HG03442 (cell line): Measurements from ENCODE around the gene SPEG.
A peak's percentile ranks its signal among the peaks of the same experiment; 100 is the strongest.

Experiments used
- ATAC-seq: cut with Tn5 transposase; IDR thresholded peaks from one replicate; pipeline ENCODE4 v1.9.1; 2021; ENCODE audit warnings: mild to moderate bottlenecking, moderate library complexity; ENCODE audit not compliant: unreplicated experiment

SPEG gene

DNA sequence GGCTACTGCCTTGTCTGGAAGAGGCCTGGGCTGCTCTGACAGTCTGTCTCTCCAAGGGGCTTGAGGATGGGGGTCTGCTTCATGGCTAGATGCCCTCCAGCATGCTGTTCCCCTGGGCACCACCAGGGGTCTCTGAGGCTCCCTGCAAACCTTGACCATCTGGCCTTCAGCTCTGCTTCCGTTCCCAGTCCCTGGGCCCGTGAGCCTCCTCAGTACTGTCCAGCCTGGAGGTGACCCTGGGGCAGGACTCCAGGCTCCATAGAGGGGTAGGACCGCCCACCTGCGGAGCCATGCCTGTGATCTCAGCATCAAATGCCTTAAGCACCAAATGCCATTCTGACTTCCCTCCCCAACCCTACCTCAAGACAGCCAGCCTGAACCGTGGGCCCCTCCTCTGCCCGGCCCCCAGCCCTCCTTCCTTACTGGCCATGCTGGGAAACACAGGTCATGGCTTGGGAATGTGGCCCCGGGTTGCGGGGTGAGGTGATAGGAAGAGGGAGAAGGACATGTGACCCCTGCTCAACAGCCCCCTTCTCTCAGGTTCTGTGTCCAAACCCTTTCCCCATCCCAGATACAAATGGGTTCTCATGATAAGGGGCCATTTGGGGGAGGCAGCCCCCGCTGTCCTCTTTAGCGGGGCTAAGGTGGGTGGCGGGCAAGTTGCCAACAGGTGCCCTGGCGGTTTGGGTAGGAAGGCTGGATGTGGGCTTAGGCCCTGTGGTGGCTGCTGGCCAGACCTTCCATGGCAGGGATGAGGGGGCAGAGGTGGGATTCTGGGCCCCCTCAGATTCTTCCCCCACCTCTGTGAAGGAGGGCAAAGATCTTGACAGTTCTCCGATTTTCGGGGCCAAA is 25.0 kb downstream of the SPEG start:
- peak; percentile 58 for ATAC-seq

DNA sequence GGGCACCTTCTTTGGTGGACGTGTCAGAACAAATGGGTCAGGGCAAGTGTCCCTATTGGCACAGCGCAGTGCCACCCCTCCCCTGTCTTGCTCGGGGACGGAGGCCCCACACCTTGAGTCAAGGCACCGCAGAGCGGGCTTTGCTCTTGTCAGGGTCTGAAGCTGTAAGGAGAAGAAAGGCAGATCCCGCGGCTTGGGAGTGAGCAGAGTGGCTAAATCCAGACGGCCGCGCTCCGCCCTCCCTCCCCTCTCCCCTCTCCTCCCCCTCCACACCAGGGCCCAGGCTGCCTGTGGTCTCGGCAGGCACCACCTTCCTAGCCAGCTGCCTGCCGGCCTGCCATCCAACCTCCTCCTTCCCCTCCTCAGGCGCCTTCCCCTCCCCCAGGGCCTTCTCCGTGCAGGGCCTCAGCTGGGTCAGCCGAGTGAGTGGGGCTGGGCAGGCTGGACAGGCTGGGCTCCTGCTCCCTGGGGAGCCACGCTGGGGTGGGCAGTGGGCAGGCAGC is 25.8 kb downstream of the SPEG start:
- ATAC-seq = no peak

DNA sequence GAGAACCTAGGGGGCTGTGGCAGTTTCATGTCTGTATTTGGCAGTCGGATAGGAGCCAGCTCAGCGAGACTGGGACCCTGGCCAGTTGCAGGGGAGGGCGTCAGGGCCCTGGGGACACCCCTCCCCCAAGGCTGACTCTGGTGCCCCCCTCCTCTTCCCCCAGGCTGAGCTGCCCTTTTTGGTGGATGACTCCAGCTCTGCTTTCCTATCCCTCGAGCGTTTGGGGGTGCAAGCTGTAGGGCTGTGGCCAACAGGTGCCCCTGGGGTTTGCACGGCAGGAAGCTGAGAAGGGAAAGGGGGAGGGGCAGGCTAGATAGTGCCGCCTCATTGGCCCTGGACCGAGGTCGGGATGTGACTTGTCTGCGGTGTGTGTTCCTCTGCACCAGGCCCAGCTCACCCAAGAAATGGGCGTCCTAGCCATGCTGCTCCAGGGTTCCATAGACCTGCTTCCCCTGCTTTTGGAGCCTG is 26.4 kb downstream of the SPEG start:
- no peak for ATAC-seq

DNA sequence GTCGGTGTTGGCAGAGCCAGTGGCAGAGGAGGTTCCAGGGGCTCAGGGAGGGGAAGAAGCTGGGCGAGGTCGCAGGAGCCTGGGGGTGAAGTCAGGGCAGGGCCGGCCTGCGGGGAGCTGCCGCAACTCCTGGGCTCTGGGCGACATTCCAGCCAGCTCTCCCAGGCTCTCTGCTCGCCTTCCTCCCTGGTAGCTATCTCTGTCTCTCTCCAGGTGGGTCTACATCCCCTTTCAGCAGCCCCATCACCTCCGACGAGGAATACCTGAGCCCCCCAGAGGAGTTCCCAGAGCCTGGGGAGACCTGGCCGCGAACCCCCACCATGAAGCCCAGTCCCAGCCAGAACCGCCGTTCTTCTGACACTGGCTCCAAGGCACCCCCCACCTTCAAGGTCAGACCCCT is 27.0 kb downstream of the SPEG start:
- no peak for ATAC-seq

DNA sequence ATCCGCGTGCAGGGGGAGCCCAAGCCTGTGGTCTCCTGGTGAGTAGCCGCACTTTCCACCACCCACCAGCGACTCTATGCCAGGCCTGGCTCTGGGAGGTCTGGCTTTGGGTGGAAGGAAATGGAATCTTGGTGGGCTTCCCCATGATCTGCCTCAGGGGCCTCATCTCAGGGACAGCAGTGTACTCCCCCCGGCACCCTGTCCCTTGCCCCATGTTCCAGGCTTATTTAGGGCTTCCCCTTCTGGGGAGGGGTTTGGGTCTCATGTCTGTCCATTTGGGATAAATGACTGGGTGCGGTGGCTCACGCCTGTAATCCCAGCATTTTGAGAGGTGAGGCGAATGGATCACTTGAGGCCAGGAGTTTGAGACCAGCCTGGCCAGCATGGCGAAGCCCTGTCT is 27.7 kb downstream of the SPEG start:
- ATAC-seq = no peak

DNA sequence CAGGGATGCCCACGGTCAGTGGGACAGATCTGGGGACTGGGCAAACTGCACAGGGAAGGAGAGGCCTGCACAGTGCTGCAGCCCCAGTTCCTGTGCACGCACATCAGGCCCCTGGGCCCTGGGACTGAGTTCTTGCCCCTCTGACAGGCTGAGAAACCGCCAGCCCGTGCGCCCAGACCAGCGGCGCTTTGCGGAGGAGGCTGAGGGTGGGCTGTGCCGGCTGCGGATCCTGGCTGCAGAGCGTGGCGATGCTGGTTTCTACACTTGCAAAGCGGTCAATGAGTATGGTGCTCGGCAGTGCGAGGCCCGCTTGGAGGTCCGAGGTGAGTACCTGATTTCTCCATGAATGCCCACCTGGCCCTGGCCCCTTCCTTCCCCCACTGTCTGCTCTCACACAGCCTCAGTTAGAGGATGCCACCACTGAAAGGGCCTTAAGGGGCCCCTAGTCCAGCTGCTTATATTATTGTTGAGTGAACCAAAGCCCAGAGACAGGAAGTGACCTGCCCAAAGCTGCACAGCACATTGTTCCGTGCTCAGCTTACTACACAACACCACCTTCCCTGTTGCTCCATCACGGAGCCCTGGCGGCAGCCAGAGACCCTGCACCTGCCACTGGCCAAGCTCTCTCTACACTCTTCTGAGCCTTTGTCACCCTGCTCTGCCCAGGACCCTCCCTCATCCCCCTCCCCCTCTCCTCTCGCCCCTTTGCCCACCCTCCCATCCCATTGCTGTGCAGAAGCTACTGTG is 29.8 kb downstream of the SPEG start:
- ATAC-seq = no peak

DNA sequence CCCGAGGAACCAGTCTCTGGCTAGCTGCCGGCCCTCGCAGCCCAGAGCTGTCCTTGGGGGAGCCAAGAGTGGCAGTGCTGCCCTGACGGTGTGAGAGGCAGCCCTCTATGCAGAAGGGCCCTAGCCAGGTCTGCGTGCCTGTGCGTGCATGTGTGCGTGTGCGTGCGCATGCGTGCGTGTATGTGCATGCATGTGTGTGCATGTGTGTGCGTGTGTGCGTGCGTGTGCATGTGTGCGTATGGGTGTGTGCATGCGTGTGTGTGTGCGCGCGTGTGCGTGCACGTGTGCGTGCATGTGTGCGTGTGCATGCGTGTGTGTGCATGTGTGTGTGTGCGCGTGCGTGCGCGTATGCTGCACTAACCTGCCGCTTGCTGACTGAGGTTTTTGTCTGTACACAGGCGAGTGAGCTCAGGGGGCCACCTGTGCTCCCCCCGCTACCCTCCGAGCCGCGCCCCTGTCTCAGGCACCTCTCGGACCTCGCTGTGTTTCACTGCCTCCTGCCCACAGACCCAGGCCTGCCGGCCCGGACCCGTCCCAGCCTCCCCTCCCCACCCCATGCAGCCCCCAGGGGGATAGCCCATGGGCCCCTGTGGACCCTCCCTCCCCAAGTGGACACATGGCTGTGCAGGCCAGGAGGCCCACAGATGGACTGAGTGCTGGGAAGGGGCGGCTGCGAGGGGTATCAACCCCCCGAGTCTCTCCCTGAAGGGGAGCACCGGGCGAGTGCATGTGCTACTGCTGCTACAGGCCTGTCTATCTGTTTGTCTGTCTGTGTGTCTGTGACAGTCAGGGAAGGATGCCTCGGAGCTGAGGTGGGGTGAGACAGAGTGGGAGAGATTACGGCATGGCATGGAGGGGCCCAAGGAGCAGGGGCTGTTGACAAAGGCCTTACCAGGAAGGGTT is 31.3 kb downstream of the SPEG start:
- no peak for ATAC-seq

DNA sequence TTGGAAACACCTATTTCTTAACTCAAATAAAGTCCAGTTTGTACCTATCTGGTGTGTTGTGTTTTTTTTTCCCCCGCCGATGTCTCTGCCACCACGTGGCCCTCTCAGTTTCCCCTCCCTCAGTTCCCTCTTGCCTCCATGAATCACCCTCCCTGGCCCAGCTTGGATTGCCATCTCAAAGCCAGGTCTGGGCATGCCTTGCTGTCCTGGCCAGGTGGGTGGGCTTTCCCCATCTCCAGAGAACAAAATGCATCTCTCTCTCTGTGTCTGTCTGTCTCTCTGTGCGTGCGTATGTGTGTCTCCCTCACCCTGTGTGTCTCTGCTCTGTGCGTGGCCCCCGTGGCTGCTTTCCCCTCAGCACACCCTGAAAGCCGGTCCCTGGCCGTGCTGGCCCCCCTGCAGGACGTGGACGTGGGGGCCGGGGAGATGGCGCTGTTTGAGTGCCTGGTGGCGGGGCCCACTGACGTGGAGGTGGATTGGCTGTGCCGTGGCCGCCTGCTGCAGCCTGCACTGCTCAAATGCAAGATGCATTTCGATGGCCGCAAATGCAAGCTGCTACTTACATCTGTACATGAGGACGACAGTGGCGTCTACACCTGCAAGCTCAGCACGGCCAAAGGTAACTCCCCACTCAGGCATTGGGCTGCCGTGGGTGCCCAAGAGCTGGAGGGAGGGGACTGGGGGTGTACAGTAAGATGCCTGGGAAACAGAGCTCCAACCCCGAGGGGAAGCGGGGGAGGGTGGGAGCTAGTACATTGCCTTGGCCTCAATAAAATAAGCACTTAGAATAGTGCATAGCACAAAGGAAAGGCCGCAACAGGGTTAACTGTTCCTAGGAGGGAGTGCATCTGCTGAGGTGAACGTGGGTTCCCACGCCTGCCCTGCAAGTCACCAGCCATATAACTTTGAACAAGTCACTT is 32.4 kb downstream of the SPEG start:
- ATAC-seq = no peak

DNA sequence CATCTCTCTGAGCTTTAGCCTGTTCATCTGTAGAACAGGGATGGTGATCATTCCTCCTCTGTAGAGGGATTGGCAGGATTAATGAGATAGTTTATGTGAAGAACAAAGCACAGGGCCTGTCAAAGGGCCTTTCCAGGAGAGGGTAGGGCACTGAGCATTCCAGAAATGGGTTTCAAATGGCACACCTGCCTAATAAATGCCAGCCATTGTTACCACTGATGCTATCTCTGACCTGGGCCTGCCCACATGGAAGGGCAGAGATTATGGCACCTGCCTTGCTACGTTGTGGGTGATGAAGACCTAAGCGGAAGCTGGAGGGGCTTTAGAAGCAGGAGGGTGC is 33.1 kb downstream of the SPEG start:
- ATAC-seq = no peak

DNA sequence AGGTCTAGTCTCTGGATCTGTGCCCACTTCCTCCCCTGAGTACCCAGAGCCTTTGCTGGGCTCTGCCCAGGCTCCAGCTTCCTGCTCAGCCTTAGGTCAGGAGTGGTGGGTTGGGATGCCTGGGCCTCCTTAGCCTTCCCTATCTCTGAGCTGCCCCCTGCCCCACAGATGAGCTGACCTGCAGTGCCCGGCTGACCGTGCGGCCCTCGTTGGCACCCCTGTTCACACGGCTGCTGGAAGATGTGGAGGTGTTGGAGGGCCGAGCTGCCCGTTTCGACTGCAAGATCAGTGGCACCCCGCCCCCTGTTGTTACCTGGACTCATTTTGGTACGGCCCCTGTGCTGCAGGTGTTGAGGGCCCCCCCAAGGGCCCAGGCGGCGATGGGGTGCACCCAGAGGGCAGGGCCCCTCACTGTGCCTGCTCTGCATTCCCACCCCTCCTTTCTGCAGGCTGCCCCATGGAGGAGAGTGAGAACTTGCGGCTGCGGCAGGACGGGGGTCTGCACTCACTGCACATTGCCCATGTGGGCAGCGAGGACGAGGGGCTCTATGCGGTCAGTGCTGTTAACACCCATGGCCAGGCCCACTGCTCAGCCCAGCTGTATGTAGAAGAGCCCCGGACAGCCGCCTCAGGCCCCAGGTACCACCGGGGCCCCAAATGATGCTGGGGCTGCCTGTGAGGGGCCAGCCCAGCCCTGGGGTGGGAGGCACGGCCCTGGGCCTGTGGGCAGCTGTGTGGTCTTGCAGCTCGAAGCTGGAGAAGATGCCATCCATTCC is 34.0 kb downstream of the SPEG start:
- ATAC-seq = no peak

DNA sequence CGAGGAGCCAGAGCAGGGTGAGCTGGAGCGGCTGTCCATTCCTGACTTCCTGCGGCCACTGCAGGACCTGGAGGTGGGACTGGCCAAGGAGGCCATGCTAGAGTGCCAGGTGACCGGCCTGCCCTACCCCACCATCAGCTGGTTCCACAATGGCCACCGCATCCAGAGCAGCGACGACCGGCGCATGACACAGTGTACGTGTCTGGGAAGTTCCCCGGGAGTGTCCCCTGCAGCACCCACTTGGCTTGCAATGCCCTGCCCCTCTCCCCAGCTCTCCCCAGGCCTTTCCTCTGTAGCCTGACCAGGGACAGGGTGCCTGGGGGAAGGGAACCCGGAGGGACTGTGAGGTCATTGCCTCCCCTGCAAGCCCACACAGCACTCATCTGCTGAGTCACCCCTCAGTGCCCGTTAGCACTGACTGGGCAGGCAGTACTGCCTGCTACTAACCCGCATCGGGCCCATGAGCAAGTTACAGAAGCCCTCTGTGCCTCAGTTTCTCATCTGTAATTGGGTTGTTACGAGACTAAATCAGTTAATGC is 34.6 kb downstream of the SPEG start:
- ATAC-seq = no peak

DNA sequence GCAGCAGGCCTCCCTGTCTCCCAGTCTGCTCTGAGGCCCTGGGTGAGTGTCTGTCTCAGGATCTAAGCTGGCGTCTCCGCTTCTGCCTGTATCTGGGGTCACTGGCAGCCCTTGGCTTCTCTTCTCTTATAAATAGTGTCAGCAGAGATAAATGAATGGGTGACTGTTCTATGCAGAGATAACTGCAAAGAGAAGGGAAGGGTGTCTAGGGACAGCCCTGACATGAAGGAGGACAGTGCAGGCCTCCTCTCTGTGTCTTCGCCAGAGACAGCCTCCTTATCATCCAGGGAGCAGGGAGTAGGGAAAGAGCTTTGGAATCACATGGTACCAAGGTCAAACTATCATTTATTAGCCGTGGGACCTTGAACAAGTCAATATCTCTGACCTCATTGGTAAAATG is 35.8 kb downstream of the SPEG start:
- ATAC-seq = no peak

DNA sequence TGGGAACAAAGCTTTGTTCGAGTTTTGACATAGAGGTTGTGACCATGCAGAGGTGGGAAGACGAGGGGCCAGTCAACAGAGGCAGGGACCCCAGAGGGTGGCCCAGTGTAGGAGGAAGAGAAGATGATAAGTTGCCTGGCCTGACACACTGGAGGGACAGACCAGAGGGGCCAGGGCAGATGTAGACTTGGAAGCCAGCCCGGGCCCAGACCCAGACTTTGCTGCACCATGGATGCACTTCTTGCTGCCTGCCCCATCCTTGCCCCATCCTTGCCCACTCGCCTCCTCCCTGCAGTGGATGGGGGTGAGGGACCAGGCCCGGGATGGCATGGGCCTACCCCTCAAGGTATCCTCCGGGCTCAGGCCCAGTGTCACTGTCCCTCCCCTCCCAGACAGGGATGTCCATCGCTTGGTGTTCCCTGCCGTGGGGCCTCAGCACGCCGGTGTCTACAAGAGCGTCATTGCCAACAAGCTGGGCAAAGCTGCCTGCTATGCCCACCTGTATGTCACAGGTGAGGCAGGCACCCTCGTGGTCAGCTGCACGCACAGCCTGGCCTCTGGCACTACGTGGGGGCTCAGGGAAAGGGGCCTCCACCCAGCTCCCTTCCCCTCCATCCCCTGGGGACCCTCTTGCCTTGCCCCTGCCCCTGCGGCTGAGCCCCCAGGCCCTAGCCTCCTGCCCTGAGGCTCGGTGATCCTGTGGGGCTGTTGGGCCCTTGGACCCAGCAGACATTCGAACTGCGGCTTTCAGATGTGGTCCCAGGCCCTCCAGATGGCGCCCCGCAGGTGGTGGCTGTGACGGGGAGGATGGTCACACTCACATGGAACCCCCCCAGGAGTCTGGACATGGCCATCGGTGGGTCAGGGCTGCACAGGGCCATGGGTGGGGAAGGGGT is 37.1 kb downstream of the SPEG start:
- no peak for ATAC-seq

DNA sequence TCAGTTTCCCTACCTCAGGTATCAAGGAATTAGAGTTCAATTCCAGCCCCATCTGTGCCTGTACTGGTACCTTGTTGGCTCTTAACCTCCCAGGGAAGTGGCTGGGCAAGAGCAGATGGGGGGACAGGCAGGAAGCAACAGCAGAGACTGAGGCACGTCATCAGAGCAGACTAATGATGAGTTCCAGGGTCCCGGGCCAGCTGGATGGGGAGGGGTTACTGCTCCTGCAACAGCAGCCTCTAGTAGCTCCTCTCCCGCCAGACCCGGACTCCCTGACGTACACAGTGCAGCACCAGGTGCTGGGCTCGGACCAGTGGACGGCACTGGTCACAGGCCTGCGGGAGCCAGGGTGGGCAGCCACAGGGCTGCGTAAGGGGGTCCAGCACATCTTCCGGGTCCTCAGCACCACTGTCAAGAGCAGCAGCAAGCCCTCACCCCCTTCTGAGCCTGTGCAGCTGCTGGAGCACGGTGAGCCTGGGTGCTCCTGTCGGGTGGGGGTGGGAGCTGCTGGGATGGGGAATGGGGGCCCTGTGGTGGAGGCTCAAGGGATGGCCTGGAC is 38.1 kb downstream of the SPEG start:
- no peak for ATAC-seq

DNA sequence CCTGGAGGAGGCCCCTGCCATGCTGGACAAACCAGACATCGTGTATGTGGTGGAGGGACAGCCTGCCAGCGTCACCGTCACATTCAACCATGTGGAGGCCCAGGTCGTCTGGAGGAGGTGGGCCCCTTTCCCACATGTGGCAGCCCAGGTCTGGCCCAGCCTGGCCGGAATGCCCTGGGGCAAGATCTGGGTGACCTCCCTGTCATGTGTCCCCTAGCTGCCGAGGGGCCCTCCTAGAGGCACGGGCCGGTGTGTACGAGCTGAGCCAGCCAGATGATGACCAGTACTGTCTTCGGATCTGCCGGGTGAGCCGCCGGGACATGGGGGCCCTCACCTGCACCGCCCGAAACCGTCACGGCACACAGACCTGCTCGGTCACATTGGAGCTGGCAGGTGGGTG is 38.9 kb downstream of the SPEG start:
- no peak for ATAC-seq

DNA sequence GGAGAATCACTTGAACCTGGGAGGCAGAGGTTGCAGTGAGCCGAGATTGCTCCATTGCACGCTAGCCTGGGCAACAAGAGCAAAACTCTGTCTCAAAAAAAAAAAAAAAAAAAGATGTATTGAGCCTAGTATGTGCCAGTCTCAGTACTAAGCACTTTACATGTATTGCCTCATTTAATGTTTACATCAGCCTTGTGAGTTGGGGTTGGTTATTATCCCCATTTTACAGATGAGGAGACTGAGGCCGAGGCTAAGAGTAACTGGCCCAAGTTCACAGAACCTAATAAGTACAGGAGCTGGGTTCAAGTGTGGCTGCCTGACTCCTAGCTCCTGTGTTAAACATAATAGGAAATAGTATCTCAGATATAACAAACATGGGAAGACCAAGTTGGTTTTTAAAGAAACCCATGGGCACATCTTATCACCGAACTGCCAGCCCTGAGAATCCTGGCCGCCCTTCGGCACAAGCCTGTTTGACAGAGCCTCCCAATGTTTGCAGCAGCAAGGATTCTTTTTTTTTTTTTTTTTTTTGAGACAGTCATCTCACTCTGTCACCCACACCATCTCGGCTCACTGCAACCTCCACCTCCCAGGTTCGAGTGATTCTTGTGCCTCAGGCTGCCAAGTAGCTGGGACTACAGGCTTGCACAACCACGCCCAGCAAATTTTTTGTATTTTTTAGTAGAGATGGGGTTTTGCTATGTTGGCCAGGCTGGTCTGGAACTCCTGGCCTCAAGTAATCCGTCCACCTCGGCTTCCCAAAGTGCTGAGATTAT is 39.8 kb downstream of the SPEG start:
- no peak for ATAC-seq

DNA sequence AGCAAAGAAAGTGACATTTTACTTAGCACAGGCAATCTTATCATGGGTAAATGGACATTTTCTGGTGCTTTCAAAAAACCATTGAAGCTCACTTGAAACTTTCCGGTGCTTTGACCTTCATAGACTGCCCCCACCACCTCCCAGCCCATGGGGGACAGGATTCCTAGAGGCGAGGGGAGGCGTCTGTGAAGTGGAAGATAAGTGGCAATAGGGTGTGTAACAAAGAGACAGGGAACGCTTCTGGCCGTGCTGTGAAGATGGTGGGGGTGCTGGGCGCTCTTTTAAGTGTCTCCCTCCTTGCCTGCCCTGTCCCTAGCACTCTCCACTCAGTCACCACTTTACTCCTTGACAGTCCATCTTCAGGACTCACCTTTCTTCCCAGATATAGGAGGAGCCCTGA is 40.6 kb downstream of the SPEG start:
- ATAC-seq = no peak
